BJ (cell line): ENCODE measurements around the gene COL4A1. TPM values are rescaled to one million over a fixed set of nuclear protein-coding genes. Genes with fewer than 3 reads are reported as not detected.

Source experiments
- CTCF ChIA-PET: fragments of 350-600 bp; formaldehyde crosslinking; extraction: SDS; loops from one replicate; lab custom pipeline; 2021; ENCODE audit warnings: antibody characterized with exemption, inconsistent platforms; lab: Yijun Ruan, JAX
- POLR2A ChIA-PET: fragments of 300-600 bp; sonication (Branson Sonifier 250); formaldehyde crosslinking; extraction: SDS; loops from one replicate; lab custom pipeline; 2021; ENCODE audit warnings: antibody characterized with exemption; lab: Charles Lee
- DNase-seq: peaks from one replicate; pipeline ENCODE4 v3.0.0-alpha.2; 2011; ENCODE audit warnings: low read depth
- H3K27me3 ChIP-seq: 2 replicates; pipeline ENCODE4 v1.6.0; 2011; ENCODE audit warnings: low read length; ENCODE audit not compliant: control insufficient read depth, insufficient read depth
- H3K36me3 ChIP-seq: 2 replicates; pipeline ENCODE4 v1.5.1; 2011; ENCODE audit warnings: low read length; ENCODE audit not compliant: control insufficient read depth, insufficient read depth
- H3K4me3 ChIP-seq: 2 replicates; pipeline ENCODE4 v1.5.1; 2011; ENCODE audit warnings: low read depth, mild to moderate bottlenecking, control low read depth, low read length
- polyA plus RNA-seq: library from polyadenylated mRNA; depleted of rRNA; stranded (reverse); fragments of >200 nt; gene quantifications from 2 replicates; pipeline ENCODE4 v1.2.3, GENCODE V29; 2011
- TF ChIP-seq, protein P1 (sequence below): IDR thresholded peaks from 2 replicates; pipeline ENCODE4 v1.5.1; 2011; ENCODE audit warnings: low read depth, mild to moderate bottlenecking, control low read depth, inconsistent platforms, low read length, moderate library complexity; ENCODE audit not compliant: insufficient read depth

Gene COL4A1
- polyA plus RNA-seq, 1 experiment: 375 TPM

GRCh38 chr13:110244071-110244830 is 62.7 kb downstream of the COL4A1 start:
- ChIA-PET POLR2A (interaction anchor here (0.6 kb wide), 1 partner anchor 64 kb away, joined by 3 read pairs; no protein-coding TSS in a partner anchor), CTCF (interaction anchor here (0.7 to 1.6 kb wide), 4 partner anchors 11 to 200 kb away, joined by 3 to 5 read pairs (median 4); no protein-coding TSS in a partner anchor)
- Histone ChIP-seq H3K27me3 (no peaks in the 10 kb centered on the region), H3K4me3 (no peak overlapping the region), H3K36me3 (peaks cover 3% of the 10 kb centered on the region)
- TF ChIP-seq, protein P1, sequence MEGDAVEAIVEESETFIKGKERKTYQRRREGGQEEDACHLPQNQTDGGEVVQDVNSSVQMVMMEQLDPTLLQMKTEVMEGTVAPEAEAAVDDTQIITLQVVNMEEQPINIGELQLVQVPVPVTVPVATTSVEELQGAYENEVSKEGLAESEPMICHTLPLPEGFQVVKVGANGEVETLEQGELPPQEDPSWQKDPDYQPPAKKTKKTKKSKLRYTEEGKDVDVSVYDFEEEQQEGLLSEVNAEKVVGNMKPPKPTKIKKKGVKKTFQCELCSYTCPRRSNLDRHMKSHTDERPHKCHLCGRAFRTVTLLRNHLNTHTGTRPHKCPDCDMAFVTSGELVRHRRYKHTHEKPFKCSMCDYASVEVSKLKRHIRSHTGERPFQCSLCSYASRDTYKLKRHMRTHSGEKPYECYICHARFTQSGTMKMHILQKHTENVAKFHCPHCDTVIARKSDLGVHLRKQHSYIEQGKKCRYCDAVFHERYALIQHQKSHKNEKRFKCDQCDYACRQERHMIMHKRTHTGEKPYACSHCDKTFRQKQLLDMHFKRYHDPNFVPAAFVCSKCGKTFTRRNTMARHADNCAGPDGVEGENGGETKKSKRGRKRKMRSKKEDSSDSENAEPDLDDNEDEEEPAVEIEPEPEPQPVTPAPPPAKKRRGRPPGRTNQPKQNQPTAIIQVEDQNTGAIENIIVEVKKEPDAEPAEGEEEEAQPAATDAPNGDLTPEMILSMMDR: no peak
- DNase-seq: peak; percentile 91

DNA sequence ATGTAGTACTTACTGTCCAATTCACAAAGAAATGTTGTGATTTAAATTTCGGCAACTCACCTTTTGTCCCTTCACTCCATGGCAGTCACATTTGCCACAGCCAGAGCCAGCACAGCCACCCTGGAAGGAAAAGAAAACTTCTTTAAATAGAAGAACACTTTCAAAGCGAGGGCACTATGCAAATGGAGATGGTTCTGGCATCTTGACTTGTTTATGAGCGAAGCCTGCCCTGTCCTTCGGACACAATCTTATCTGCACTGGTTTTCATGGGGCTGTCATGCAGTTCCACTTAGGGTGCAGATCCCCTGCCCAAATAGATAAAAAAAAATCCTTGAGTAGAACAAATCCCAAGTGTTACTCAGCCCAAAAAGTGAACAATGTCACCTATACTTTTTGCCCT is 64.3 kb downstream of the COL4A1 start:
- CTCF ChIA-PET: no interaction called here
- Histone ChIP-seq H3K4me3 (no peak overlapping the region), H3K36me3 (peaks cover 3% of the 10 kb centered on the region), H3K27me3 (no peaks in the 10 kb centered on the region)
- no peak for DNase-seq
- TF ChIP-seq, protein P1: no peak
- POLR2A ChIA-PET: no interaction called here

DNA sequence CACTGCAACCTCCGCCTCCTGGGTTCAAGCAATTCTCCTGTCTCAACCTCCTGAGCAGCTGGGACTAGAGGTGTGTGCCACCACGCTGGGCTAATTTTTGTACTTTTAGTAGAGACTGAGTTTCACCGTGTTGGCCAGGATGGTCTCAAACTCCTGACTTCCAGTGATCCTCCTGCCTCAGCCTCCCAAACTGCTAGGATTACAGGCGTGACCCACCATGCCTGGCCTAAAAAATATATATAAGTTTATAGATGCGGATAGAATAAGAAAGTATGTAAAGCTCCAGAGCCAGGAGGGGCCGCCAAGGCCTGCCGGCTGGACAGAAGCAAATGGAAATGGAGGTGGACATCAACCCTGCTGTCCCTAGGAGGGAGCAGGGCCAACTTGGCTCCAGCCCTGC is 66.0 kb downstream of the COL4A1 start:
- CTCF ChIA-PET: interaction anchor here (1.3 kb wide), 1 partner anchor 18 kb away, joined by 3 read pairs; no protein-coding TSS in a partner anchor
- Histone ChIP-seq H3K4me3 (no peak overlapping the region), H3K36me3 (peaks cover 7% of the 10 kb centered on the region), H3K27me3 (no peaks in the 10 kb centered on the region)
- POLR2A ChIA-PET: no interaction called here
- TF ChIP-seq, protein P1: no peak
- no peak for DNase-seq

DNA sequence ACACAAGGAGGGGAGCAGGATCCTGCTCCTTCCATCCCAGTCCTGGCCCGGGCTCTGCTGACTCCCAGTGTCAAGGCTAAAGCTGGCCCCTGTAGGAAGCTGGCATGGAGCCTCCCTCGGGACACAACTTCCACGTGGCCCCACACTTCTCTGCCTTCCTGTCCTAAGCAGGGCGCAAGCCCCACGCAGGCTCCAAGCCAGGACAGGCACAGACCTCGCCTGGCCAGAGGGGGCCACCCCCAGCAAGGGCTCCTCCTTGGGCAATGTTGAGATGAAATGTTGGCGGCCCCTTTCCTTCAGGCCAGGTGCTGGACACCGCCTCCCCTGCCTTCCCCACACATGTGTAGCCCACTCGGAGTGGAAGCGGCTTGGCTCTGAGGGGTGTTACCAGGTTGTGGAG is 66.6 kb downstream of the COL4A1 start:
- TF ChIP-seq, protein P1: no peak
- H3K4me3 ChIP-seq: no peak overlapping the region
- H3K27me3 ChIP-seq: no peaks in the 10 kb centered on the region
- POLR2A ChIA-PET: no interaction called here
- CTCF ChIA-PET: no interaction called here
- no peak for DNase-seq
- H3K36me3 ChIP-seq: peaks cover 7% of the 10 kb centered on the region

DNA sequence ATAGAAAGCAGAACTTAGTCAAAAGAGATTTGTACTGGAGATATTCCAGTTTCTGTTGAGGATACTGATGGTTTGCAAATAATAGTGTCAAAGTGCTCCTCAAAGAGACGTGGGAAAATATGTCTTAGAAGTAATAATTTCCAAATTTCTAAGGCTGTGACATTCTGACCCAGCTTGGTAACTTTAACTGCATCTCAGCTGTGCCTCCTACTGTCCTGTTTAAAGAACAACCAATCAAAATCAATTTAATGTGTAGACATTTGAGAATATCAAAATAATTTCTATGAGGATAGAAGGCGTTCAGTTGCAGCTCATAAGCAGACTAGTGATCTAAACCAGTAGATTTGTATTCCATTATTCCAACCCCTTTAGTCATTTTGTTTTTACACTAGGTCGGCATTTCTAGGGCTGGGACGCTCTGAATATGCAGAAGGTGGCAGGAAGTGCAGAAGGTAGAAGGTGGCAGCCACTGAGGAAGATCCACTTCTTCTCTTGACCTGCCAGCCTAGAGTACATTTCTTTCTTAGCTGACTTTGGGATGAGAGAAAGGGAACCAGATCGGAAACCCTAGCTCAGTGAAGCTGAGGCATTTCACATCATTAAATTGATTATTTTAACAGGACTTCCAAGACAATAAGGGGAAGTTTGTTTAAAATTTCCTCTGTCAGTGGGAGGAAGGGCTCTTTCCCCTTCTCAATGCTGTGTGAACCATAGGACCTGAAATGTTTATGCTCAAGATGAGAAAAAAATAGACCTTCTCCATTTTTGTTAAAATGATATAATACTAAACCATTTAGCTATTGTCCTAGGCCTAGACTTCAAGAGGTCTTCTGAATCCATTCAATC is 67.5 kb downstream of the COL4A1 start:
- POLR2A ChIA-PET: no interaction called here
- Histone ChIP-seq H3K4me3 (no peak overlapping the region), H3K27me3 (no peaks in the 10 kb centered on the region), H3K36me3 (peaks cover 7% of the 10 kb centered on the region)
- CTCF ChIA-PET: interaction anchor here (0.9 to 2.7 kb wide), 4 partner anchors 8 to 204 kb away, joined by 3 to 18 read pairs (median 4); no protein-coding TSS in a partner anchor
- TF ChIP-seq, protein P1: no peak
- DNase-seq: no peak
